Measurements from ENCODE around the gene TMEM132D.

DNA sequence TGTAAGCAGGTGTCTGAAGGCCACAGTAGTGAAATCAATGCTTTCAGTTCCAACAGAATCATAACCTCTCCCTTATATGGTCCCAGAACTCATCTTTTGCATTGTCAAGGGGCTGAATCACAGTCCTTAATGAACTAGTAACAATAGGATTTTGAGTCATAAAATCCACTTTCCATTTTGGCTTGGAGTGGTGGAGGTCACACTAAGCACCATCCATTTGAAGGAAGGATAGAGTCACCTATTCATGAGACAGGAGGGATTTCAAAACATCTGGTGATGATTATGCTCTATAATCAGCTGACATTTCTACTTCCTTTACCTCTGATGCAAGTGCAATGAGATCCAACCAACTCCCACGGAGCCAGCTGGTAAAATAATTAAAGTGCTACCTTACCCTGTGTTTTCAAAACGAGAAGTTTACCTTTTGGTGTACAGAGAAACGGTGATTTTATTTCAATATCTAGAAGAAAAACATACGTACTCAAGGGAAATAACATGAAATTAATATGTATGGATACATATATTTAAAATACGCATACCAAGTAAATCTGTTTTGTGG lies 59.1 kb downstream of the TMEM132D start:
- TF ChIP-seq, protein P1, sequence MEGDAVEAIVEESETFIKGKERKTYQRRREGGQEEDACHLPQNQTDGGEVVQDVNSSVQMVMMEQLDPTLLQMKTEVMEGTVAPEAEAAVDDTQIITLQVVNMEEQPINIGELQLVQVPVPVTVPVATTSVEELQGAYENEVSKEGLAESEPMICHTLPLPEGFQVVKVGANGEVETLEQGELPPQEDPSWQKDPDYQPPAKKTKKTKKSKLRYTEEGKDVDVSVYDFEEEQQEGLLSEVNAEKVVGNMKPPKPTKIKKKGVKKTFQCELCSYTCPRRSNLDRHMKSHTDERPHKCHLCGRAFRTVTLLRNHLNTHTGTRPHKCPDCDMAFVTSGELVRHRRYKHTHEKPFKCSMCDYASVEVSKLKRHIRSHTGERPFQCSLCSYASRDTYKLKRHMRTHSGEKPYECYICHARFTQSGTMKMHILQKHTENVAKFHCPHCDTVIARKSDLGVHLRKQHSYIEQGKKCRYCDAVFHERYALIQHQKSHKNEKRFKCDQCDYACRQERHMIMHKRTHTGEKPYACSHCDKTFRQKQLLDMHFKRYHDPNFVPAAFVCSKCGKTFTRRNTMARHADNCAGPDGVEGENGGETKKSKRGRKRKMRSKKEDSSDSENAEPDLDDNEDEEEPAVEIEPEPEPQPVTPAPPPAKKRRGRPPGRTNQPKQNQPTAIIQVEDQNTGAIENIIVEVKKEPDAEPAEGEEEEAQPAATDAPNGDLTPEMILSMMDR (IDR thresholded peaks at IDR 0.05), result no peak
- TF ChIP-seq POLR2AphosphoS5 (IDR thresholded peaks at IDR 0.05; ENCODE audit: low read depth, low read length) (no peak), SIN3A (IDR thresholded peaks at IDR 0.05; ENCODE audit: borderline replicate concordance, insufficient read depth, low read depth, low read length) (no peak), TCF7L2 (IDR thresholded peaks at IDR 0.05; ENCODE audit: low read depth, low read length) (no peak)
